ENCODE data around the gene ZNF804B. TPM values are rescaled to one million over a fixed set of nuclear protein-coding genes. Genes with fewer than 3 reads are reported as not detected.

Gene ZNF804B
- total RNA-seq, 4 donors from 2014 or later: not detected

DNA sequence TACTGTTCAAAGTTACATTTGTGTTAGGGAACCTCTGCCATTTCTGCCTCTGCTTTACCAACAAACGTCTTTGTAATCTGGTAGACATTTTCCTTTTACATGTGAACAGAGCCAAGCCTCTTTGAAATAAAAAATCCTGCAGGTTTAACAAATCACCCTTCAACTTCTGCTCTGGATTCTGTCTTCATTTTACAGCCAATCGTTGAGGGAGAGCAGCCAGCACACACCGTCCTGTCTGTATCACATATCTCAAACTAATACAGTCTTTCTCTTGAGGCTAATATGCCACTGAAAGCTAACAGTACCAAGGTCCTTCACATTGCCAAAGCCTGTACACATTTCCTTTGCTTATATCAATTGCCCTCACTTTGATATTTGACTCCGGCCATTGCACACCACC is 504.6 kb downstream of the ZNF804B start:
- no peak for DNase-seq (ENCODE audit: low spot score)
- no peak for ATAC-seq (ENCODE audit: low FRiP score)
- TF ChIP-seq CTCF (IDR thresholded peaks at IDR 0.05): no peak

DNA sequence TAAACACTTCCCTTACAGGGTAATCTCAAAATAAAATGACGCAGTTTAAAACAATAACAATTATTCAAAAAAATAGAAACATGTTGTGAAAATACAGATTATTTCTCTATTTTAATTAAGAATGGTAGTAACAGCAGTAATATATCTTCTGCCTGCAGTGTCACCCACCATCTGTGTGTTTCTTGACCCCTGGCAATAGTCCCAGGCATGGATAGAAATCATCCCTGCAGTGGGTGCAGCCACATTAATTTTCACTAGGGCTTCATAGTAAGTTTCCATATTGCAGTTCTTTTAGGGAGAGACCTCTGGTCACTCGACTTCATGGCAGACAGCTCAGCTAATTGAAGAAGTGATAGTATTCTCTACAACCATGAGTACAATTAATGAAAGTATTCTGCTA is 506.1 kb downstream of the ZNF804B start:
- DNase-seq (ENCODE audit: low spot score) (no peak), ATAC-seq (ENCODE audit: low FRiP score) (no peak)
- TF ChIP-seq CTCF (IDR thresholded peaks at IDR 0.05): no peak

- no peak for DNase-seq (ENCODE audit: low spot score)
- ATAC-seq (ENCODE audit: low FRiP score): no peak
- no peak for TF ChIP-seq CTCF (IDR thresholded peaks at IDR 0.05)
Observed at GRCh38 chr7:89283302-89283701, 523.8 kb downstream of the ZNF804B start.

DNA sequence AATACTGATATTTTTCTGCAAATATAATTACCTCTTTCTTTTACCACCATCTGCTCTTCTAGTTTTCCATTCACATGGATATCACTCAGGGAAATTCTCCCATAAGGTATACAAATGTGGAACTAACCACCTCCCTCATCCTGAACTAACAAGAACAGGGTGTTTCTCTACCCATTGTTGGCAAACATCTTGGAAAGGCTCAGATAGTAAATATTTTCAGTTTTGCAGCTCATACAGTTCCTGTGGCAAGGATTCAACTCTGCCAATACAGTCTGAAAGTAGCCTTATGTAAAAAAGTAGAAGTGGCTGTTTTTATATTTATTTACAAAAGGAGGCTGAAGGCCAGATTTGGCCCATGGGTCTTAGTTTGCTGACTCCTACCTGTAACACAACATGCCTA is 549.0 kb downstream of the ZNF804B start:
- no peak for TF ChIP-seq CTCF (IDR thresholded peaks at IDR 0.05)
- no peak for DNase-seq (ENCODE audit: low spot score)
- ATAC-seq (ENCODE audit: low FRiP score): no peak

DNA sequence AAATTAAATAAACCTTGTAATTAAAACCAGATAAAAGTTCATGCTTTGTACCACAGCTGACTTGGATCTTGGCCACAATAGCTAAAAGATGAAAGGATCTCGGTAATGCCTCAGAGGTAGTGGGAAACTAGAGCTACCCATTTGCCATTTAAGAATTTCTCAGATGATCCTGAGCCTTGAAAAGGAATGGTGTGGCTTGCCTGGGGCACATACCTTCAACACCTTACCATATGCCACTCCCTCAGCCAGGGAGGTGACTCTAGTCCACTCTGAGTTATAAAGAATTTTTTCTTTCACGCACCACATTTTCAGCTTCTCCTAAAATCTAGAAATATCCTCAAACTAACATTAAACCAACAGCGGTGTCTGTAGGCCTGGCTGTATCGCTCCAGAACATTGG is 552.4 kb downstream of the ZNF804B start:
- TF ChIP-seq CTCF (IDR thresholded peaks at IDR 0.05): no peak
- DNase-seq (ENCODE audit: low spot score): no peak

DNA sequence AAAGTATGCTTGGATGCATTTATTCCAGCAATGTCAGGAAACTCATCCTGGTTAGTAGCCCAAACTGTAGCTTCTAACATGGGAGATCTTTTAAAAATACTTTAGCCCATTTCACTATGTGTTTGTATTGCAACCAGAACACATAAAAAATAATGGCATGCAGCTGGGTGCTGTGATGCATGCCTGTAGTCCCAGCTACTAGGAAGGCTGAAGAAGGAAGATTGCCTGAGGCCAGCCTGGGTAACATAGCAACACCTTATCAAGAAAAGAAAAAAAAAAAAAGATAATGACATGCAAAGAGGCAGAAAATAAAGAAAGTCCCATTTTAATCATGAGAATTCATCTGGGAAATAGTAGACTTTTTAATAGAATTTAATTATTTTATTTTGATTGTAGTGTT is 553.1 kb downstream of the ZNF804B start:
- TF ChIP-seq CTCF (IDR thresholded peaks at IDR 0.05): no peak
- ATAC-seq (ENCODE audit: low FRiP score) (no peak), DNase-seq (ENCODE audit: low spot score) (no peak)

More for the DNA sequence above, 552.4 kb downstream of the ZNF804B start:
- ATAC-seq (ENCODE audit: low FRiP score): no peak

DNA sequence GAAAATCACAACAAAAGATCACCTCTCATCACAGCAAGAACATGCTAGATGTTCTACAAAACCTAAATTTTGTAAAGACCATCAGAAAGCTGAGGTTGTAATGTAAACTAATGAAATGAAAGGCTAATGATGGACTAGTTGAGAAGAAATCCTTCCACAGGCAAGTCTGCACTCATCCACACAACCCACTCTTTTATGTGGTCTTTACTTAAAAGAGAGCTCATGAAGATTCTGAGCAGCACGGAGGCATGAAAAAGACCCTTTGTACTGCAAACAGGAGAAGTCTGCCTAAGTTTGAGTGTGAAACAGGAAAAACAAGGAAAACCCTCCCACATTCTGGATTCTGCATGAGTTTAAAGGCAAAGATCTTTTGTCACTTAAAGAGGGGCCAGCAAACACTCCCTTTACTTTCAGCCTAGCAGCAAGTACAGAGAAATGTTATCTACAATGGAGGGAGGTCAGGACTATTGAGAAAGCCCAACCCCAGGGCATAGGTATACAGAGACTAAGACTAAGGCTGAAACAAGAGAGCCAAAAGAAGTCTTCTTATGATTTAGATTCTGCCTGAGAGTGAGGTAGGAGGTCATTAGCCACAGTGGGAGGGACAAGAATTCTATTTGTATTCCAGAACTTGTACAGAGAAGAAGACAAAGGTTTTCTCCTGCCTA is 557.2 kb downstream of the ZNF804B start:
- ATAC-seq (ENCODE audit: low FRiP score) (no peak), DNase-seq (ENCODE audit: low spot score) (no peak)
- no peak for TF ChIP-seq CTCF (IDR thresholded peaks at IDR 0.05)
